Measurements from ENCODE around the gene CDC14A. TPM values are rescaled to one million over a fixed set of nuclear protein-coding genes. Genes with fewer than 3 reads are reported as not detected.

CDC14A gene
- total RNA-seq, 1 experiment from 2014 or later, result 11.1 TPM

DNA sequence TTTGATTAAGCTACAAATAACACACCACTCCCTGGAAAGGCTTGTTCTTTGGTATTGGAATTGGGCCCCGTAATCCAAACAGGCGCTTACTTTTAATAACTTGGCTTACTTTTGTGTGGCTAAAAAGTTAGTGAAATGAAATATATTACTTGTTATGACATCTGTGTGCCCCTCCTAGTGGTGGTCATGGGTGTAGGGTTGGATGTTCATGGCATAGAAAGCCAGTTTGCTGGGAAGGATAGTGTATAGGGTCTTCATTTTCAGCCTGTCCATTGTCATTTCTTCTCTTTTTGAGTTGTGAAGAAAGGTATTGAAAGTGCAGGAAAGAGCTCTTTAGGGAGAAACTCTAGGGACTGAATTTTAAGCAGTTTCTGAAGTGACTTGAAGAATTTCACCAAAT lies 5.9 kb downstream of the CDC14A start (continued):
- no peak for TF ChIP-seq OVOL2 (CRISPR knock-in tag; IDR thresholded peaks at IDR 0.05; ENCODE audit: borderline replicate concordance)
- TF ChIP-seq, protein P1, sequence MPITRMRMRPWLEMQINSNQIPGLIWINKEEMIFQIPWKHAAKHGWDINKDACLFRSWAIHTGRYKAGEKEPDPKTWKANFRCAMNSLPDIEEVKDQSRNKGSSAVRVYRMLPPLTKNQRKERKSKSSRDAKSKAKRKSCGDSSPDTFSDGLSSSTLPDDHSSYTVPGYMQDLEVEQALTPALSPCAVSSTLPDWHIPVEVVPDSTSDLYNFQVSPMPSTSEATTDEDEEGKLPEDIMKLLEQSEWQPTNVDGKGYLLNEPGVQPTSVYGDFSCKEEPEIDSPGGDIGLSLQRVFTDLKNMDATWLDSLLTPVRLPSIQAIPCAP (CRISPR knock-in tag; IDR thresholded peaks at IDR 0.05), result no peak
- TF ChIP-seq, protein P2, sequence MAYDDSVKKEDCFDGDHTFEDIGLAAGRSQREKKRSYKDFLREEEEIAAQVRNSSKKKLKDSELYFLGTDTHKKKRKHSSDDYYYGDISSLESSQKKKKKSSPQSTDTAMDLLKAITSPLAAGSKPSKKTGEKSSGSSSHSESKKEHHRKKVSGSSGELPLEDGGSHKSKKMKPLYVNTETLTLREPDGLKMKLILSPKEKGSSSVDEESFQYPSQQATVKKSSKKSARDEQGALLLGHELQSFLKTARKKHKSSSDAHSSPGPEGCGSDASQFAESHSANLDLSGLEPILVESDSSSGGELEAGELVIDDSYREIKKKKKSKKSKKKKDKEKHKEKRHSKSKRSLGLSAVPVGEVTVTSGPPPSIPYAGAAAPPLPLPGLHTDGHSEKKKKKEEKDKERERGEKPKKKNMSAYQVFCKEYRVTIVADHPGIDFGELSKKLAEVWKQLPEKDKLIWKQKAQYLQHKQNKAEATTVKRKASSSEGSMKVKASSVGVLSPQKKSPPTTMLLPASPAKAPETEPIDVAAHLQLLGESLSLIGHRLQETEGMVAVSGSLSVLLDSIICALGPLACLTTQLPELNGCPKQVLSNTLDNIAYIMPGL (CRISPR knock-in tag; IDR thresholded peaks at IDR 0.05), result no peak
- TF ChIP-seq, protein P3, sequence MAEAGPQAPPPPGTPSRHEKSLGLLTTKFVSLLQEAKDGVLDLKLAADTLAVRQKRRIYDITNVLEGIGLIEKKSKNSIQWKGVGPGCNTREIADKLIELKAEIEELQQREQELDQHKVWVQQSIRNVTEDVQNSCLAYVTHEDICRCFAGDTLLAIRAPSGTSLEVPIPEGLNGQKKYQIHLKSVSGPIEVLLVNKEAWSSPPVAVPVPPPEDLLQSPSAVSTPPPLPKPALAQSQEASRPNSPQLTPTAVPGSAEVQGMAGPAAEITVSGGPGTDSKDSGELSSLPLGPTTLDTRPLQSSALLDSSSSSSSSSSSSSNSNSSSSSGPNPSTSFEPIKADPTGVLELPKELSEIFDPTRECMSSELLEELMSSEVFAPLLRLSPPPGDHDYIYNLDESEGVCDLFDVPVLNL (CRISPR knock-in tag; IDR thresholded peaks at IDR 0.05; ENCODE audit: borderline replicate concordance, low read depth), result no peak
- TF ChIP-seq ZNF423 (CRISPR knock-in tag; IDR thresholded peaks at IDR 0.05), result no peak

DNA sequence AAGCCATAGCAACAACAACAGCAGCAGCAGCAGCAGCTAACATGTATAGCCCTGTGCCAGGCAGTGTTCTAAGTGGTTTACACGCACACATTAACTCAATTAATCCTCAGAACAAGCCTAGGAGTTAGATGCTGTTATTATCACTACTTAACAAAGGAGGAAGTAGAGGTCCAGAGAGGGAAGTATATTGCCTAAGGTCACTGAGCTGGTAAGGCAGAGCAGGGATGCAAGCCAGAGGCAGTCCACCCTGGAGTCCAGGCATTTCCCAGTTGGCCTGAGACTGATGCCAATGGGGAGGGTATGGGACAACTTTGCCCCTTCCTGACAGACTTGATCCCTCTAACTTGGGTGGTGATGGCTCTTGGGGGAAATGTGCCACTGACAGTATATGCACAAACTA lies 6.8 kb downstream of the CDC14A start:
- POLR2A ChIA-PET, result no interaction called here
- CTCF ChIA-PET, result interaction anchor here (1.1 to 1.3 kb wide), 2 partner anchors 97 to 100 kb away, joined by 3 read pairs; no protein-coding TSS in a partner anchor
- H3K9me3 Mint-ChIP-seq, result no peaks in the 10 kb centered on the region

DNA sequence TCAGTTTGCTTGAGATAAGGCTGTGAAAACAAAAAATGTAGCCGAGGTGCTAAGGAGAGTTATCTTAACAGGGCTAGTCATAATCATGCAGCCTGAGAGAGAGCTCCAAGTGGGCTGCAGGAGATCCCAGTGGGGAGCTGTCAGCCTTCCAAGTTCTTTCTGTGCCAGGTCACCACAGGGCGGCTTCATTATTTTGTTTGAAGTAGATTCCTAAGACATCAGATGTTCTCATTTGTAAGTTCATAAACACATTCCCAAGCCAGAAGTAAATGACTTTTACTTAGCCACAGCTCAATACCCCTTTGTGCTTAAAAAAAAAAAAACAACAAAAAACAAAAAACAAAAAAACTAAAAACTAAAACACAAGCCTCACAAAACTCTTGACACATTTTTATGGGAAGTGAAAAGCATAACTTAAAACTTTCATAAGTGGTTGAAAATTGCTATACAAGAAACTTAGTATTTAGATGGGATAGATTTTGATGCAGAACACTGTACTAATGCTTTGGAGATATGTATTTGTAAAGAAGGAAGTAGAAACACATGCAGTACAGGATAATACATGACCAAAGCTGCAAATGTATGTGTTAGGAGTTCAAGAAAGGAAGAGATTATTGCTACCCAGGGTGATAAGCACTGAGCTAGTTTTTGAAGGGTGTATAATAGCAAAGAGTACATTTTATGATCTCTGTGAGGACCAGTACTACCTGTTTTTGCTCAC lies 8.6 kb downstream of the CDC14A start:
- no peak overlapping the region for H3K4me3 Mint-ChIP-seq
- ChIA-PET POLR2A (no interaction called here), CTCF (interaction anchor here (0.7 kb wide), 1 partner anchor 8 kb away, joined by 3 read pairs; no protein-coding TSS in a partner anchor)
- H3K9me3 Mint-ChIP-seq, result no peaks in the 10 kb centered on the region
- no peak for DNase-seq (ENCODE audit: low spot score)
- H3K27me3 Mint-ChIP-seq (ENCODE audit: low read depth), result no peaks in the 10 kb centered on the region
- H3K4me1 Mint-ChIP-seq, result peaks cover 41% of the 10 kb centered on the region
- peaks cover 8% of the 10 kb centered on the region; the same call in 1 of the 2 replicates for H3K36me3 Mint-ChIP-seq
- peak overlapping the region; percentile 76 for H3K27ac Mint-ChIP-seq
- ATAC-seq, result peak; percentile 24; the same call in 1 of the 2 replicates
- TF ChIP-seq ZNF121 (CRISPR knock-in tag; IDR thresholded peaks at IDR 0.05) (no peak), ZNF138 (CRISPR knock-in tag; conservative IDR thresholded peaks at IDR 0.05) (no peak), ZNF423 (CRISPR knock-in tag; IDR thresholded peaks at IDR 0.05) (no peak), SMAD4 (CRISPR knock-in tag; IDR thresholded peaks at IDR 0.05) (no peak)
- TF ChIP-seq, protein P4, sequence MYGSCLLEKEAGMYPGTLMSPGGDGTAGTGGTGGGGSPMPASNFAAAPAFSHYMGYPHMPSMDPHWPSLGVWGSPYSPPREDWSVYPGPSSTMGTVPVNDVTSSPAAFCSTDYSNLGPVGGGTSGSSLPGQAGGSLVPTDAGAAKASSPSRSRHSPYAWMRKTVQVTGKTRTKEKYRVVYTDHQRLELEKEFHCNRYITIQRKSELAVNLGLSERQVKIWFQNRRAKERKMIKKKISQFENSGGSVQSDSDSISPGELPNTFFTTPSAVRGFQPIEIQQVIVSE (CRISPR knock-in tag; IDR thresholded peaks at IDR 0.05; ENCODE audit: borderline replicate concordance), result no peak
- TF ChIP-seq, protein P5, sequence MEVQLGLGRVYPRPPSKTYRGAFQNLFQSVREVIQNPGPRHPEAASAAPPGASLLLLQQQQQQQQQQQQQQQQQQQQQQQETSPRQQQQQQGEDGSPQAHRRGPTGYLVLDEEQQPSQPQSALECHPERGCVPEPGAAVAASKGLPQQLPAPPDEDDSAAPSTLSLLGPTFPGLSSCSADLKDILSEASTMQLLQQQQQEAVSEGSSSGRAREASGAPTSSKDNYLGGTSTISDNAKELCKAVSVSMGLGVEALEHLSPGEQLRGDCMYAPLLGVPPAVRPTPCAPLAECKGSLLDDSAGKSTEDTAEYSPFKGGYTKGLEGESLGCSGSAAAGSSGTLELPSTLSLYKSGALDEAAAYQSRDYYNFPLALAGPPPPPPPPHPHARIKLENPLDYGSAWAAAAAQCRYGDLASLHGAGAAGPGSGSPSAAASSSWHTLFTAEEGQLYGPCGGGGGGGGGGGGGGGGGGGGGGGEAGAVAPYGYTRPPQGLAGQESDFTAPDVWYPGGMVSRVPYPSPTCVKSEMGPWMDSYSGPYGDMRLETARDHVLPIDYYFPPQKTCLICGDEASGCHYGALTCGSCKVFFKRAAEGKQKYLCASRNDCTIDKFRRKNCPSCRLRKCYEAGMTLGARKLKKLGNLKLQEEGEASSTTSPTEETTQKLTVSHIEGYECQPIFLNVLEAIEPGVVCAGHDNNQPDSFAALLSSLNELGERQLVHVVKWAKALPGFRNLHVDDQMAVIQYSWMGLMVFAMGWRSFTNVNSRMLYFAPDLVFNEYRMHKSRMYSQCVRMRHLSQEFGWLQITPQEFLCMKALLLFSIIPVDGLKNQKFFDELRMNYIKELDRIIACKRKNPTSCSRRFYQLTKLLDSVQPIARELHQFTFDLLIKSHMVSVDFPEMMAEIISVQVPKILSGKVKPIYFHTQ (CRISPR knock-in tag; IDR thresholded peaks at IDR 0.05), result no peak

More for the DNA sequence above, 6.8 kb downstream of the CDC14A start:
- no peak overlapping the region for H3K4me3 Mint-ChIP-seq
- ATAC-seq, result no peak
- H3K4me1 Mint-ChIP-seq, result peaks cover 46% of the 10 kb centered on the region
- 0 out of 2 replicates have a peak, but pooled peaks cover 2% of the 10 kb centered on the region for H3K36me3 Mint-ChIP-seq
- TF ChIP-seq JAZF1 (CRISPR knock-in tag; IDR thresholded peaks at IDR 0.05), result no peak
- TF ChIP-seq GRHL2 (CRISPR knock-in tag; IDR thresholded peaks at IDR 0.05; ENCODE audit: insufficient replicate concordance, severe bottlenecking), result no peak
- TF ChIP-seq ZNF263 (CRISPR knock-in tag; IDR thresholded peaks at IDR 0.05; ENCODE audit: low read depth), result no peak
- no peak for TF ChIP-seq NFE2L1 (CRISPR knock-in tag; IDR thresholded peaks at IDR 0.05)
- TF ChIP-seq ZNF317 (CRISPR knock-in tag; IDR thresholded peaks at IDR 0.05; ENCODE audit: borderline replicate concordance, low read depth), result no peak
- TF ChIP-seq, protein P6, sequence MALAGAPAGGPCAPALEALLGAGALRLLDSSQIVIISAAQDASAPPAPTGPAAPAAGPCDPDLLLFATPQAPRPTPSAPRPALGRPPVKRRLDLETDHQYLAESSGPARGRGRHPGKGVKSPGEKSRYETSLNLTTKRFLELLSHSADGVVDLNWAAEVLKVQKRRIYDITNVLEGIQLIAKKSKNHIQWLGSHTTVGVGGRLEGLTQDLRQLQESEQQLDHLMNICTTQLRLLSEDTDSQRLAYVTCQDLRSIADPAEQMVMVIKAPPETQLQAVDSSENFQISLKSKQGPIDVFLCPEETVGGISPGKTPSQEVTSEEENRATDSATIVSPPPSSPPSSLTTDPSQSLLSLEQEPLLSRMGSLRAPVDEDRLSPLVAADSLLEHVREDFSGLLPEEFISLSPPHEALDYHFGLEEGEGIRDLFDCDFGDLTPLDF (CRISPR knock-in tag; IDR thresholded peaks at IDR 0.05), result no peak
- no peak for TF ChIP-seq ZNF121 (CRISPR knock-in tag; IDR thresholded peaks at IDR 0.05)
- TF ChIP-seq, protein P7, sequence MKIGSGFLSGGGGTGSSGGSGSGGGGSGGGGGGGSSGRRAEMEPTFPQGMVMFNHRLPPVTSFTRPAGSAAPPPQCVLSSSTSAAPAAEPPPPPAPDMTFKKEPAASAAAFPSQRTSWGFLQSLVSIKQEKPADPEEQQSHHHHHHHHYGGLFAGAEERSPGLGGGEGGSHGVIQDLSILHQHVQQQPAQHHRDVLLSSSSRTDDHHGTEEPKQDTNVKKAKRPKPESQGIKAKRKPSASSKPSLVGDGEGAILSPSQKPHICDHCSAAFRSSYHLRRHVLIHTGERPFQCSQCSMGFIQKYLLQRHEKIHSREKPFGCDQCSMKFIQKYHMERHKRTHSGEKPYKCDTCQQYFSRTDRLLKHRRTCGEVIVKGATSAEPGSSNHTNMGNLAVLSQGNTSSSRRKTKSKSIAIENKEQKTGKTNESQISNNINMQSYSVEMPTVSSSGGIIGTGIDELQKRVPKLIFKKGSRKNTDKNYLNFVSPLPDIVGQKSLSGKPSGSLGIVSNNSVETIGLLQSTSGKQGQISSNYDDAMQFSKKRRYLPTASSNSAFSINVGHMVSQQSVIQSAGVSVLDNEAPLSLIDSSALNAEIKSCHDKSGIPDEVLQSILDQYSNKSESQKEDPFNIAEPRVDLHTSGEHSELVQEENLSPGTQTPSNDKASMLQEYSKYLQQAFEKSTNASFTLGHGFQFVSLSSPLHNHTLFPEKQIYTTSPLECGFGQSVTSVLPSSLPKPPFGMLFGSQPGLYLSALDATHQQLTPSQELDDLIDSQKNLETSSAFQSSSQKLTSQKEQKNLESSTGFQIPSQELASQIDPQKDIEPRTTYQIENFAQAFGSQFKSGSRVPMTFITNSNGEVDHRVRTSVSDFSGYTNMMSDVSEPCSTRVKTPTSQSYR (CRISPR knock-in tag; IDR thresholded peaks at IDR 0.05), result no peak
- no peak for TF ChIP-seq GTF2I (CRISPR knock-in tag; conservative IDR thresholded peaks at IDR 0.05)
- no peaks in the 10 kb centered on the region for H3K27me3 Mint-ChIP-seq (ENCODE audit: low read depth)
- no peak for DNase-seq (ENCODE audit: low spot score)
- no peak overlapping the region for H3K27ac Mint-ChIP-seq
